HG03196 (cell line): Measurements from ENCODE around the gene ASB16.
A peak's percentile ranks its signal among the peaks of the same experiment; 100 is the strongest.

ENCODE experiments used
- ATAC-seq: cut with Tn5 transposase; IDR thresholded peaks from one replicate; pipeline ENCODE4 v1.9.1; 2021; ENCODE audit not compliant: unreplicated experiment

The ASB16 gene

GRCh38 chr17:44187131-44187899 lies 16.8 kb downstream of the ASB16 start:
- ATAC-seq: peak; percentile 39

GRCh38 chr17:44188576-44189403 lies 18.3 kb downstream of the ASB16 start:
- ATAC-seq: no peak

GRCh38 chr17:44190481-44190880 lies 20.0 kb downstream of the ASB16 start:
- no peak for ATAC-seq

- ATAC-seq: no peak
These were observed 20.9 kb downstream of the ASB16 start for GRCh38 chr17:44191369-44191768.

GRCh38 chr17:44191941-44192496 lies 21.5 kb downstream of the ASB16 start:
- no peak for ATAC-seq

GRCh38 chr17:44192750-44193149 lies 22.2 kb downstream of the ASB16 start:
- no peak for ATAC-seq

GRCh38 chr17:44193326-44194084 lies 23.0 kb downstream of the ASB16 start:
- no peak for ATAC-seq

GRCh38 chr17:44197107-44197506 lies 26.6 kb downstream of the ASB16 start:
- no peak for ATAC-seq

- ATAC-seq: no peak
These were observed 27.6 kb downstream of the ASB16 start for GRCh38 chr17:44197980-44198720.

GRCh38 chr17:44198721-44199552 lies 28.4 kb downstream of the ASB16 start:
- peak; percentile 20 for ATAC-seq

GRCh38 chr17:44199553-44200477 lies 29.3 kb downstream of the ASB16 start, which contains the start of gene ATXN7L3:
Gene ATXN7L3, minus strand, starts transcription at chr17:44199884. Its CDS starts 1,814 bp downstream, at chr17:44198070.
- ATAC-seq: peak; percentile 65

GRCh38 chr17:44200478-44201155 lies 30.1 kb downstream of the ASB16 start:
- ATAC-seq: no peak

GRCh38 chr17:44202756-44203155 lies 32.3 kb downstream of the ASB16 start:
- no peak for ATAC-seq

GRCh38 chr17:44203731-44204440 lies 33.4 kb downstream of the ASB16 start:
- no peak for ATAC-seq

- no peak for ATAC-seq
These were observed 34.0 kb downstream of the ASB16 start for GRCh38 chr17:44204441-44204882.

- no peak for ATAC-seq
These were observed 35.7 kb downstream of the ASB16 start for GRCh38 chr17:44205962-44206824.
